Astrocyte (in vitro differentiated cells and primary cell): ENCODE data around the gene GIGYF1. TPM values are rescaled to one million over a fixed set of nuclear protein-coding genes. Genes with fewer than 3 reads are reported as not detected.

ENCODE experiments used
- DNase-seq: peaks from one replicate; pipeline ENCODE4 v3.0.0-alpha.2; 2010; ENCODE audit warnings: low read depth
- FAIRE-seq: peaks from 2 replicates; lab custom pipeline; 2011; peaks lifted over from hg19 to GRCh38; lab: Jason Lieb, UNC
- H2AFZ ChIP-seq: 2 replicates; pipeline ENCODE4 v1.6.0; 2012; ENCODE audit warnings: low read depth, low read length, inconsistent platforms
- H3K27ac ChIP-seq: 2 replicates; pipeline ENCODE4 v1.5.1; 2011; ENCODE audit warnings: low read depth, low read length, inconsistent platforms
- H3K27me3 ChIP-seq: 2 replicates; pipeline ENCODE4 v1.6.0; 2011; ENCODE audit warnings: low read length, inconsistent platforms; ENCODE audit not compliant: insufficient read depth
- H3K36me3 ChIP-seq: 2 replicates; pipeline ENCODE4 v1.5.1; 2011; ENCODE audit warnings: low read length, inconsistent platforms; ENCODE audit not compliant: insufficient read depth
- H3K4me1 ChIP-seq: 2 replicates; pipeline ENCODE4 v1.5.1; 2011; ENCODE audit warnings: low read length, inconsistent platforms; ENCODE audit not compliant: insufficient read depth
- H3K4me2 ChIP-seq: 2 replicates; pipeline ENCODE4 v1.6.0; 2012; ENCODE audit warnings: low read length, inconsistent platforms
- H3K4me3 ChIP-seq: 2 replicates; pipeline ENCODE4 v1.5.1; 2011; ENCODE audit warnings: low read depth, mild to moderate bottlenecking, low read length, inconsistent platforms; ENCODE audit not compliant: insufficient read depth
- H3K79me2 ChIP-seq: 2 replicates; pipeline ENCODE4 v1.6.0; 2012; ENCODE audit warnings: mild to moderate bottlenecking, low read length, inconsistent platforms; ENCODE audit not compliant: insufficient read depth
- H3K9ac ChIP-seq: 2 replicates; pipeline ENCODE4 v1.6.0; 2012; ENCODE audit warnings: mild to moderate bottlenecking, low read length, inconsistent platforms
- H3K9me3 ChIP-seq: 2 replicates; pipeline ENCODE4 v1.5.1; 2012; ENCODE audit warnings: low read depth, mild to moderate bottlenecking, low read length, inconsistent platforms; ENCODE audit not compliant: insufficient read depth
- H4K20me1 ChIP-seq: 2 replicates; pipeline ENCODE4 v1.6.0; 2012; ENCODE audit warnings: low read length, inconsistent platforms; ENCODE audit not compliant: insufficient read depth
- H3K27ac Mint-ChIP-seq: one replicate; pipeline ENCODE4 v1.8.0; 2021; ENCODE audit warnings: mild to moderate bottlenecking, mixed read lengths; ENCODE audit not compliant: unreplicated experiment
- H3K27me3 Mint-ChIP-seq: one replicate; pipeline ENCODE4 v1.8.0; 2021; ENCODE audit warnings: low read depth, mixed read lengths; ENCODE audit not compliant: unreplicated experiment
- H3K36me3 Mint-ChIP-seq: one replicate; pipeline ENCODE4 v1.8.0; 2021; ENCODE audit warnings: low read depth, mixed read lengths; ENCODE audit not compliant: unreplicated experiment
- H3K4me1 Mint-ChIP-seq: one replicate; pipeline ENCODE4 v1.8.0; 2021; ENCODE audit warnings: low read depth, mixed read lengths; ENCODE audit not compliant: unreplicated experiment
- H3K4me3 Mint-ChIP-seq: one replicate; pipeline ENCODE4 v1.8.0; 2021; ENCODE audit warnings: mild to moderate bottlenecking, moderate library complexity, mixed read lengths; ENCODE audit not compliant: unreplicated experiment
- H3K9me3 Mint-ChIP-seq: one replicate; pipeline ENCODE4 v1.8.0; 2021; ENCODE audit warnings: mild to moderate bottlenecking, mixed read lengths; ENCODE audit not compliant: unreplicated experiment
- CTCF ChIP-seq: IDR thresholded peaks from 2 replicates; pipeline ENCODE4 v1.5.1; 2011; ENCODE audit warnings: low read depth, mild to moderate bottlenecking, inconsistent platforms, low read length, moderate library complexity; ENCODE audit not compliant: insufficient read depth
- EZH2 ChIP-seq: IDR thresholded peaks from 2 replicates; pipeline ENCODE4 v1.6.1; 2012; ENCODE audit warnings: mild to moderate bottlenecking, low read length, inconsistent platforms; ENCODE audit not compliant: insufficient read depth
- total RNA-seq: library from RNA; stranded (reverse); gene quantifications from 2 replicates; pipeline ENCODE4 v1.2.1, GENCODE V29; 2021

Gene GIGYF1
- total RNA-seq, 1 donor from 2014 or later = 23.2 TPM

GRCh38 chr7:100696123-100696521 lies 2.1 kb upstream of the GIGYF1 start:
- peaks cover 18% of the 10 kb centered on the region for H3K4me1 ChIP-seq
- H3K4me3 Mint-ChIP-seq = peak overlapping the region; percentile 60
- H3K9ac ChIP-seq = no peak overlapping the region
- no peak for DNase-seq
- H3K4me2 ChIP-seq = no peak overlapping the region
- H2AFZ ChIP-seq = no peak overlapping the region
- no peak for TF ChIP-seq CTCF
- no peak for TF ChIP-seq EZH2
- no peak for FAIRE-seq
- peaks cover 26% of the 10 kb centered on the region for H3K79me2 ChIP-seq
- H3K9me3 Mint-ChIP-seq = no peaks in the 10 kb centered on the region
- H3K4me1 Mint-ChIP-seq = peaks cover 6% of the 10 kb centered on the region
- no peaks in the 10 kb centered on the region for H3K36me3 ChIP-seq
- no peak overlapping the region for H3K27ac Mint-ChIP-seq
- H4K20me1 ChIP-seq = peaks cover 22% of the 10 kb centered on the region
- no peak overlapping the region for H3K27ac ChIP-seq
- peaks cover 6% of the 10 kb centered on the region for H3K27me3 ChIP-seq
- H3K36me3 Mint-ChIP-seq = no peaks in the 10 kb centered on the region
- H3K9me3 ChIP-seq = no peaks in the 10 kb centered on the region
- peaks cover 9% of the 10 kb centered on the region for H3K27me3 Mint-ChIP-seq
- H3K4me3 ChIP-seq = no peak overlapping the region

GRCh38 chr7:100693312-100694097 lies 545 bp downstream of the GIGYF1 start:
- H2AFZ ChIP-seq = no peak overlapping the region
- no peak for DNase-seq
- H3K4me1 Mint-ChIP-seq = peaks cover 6% of the 10 kb centered on the region
- peaks cover 46% of the 10 kb centered on the region for H4K20me1 ChIP-seq
- H3K9me3 ChIP-seq = no peaks in the 10 kb centered on the region
- no peak for FAIRE-seq
- no peak for TF ChIP-seq EZH2
- TF ChIP-seq CTCF = no peak
- H3K4me2 ChIP-seq = peak overlapping the region; percentile 98
- no peaks in the 10 kb centered on the region for H3K27me3 ChIP-seq
- H3K9ac ChIP-seq = peak overlapping the region; percentile 87
- H3K4me1 ChIP-seq = peaks cover 20% of the 10 kb centered on the region
- peaks cover 4% of the 10 kb centered on the region for H3K27me3 Mint-ChIP-seq
- peaks cover 3% of the 10 kb centered on the region for H3K36me3 Mint-ChIP-seq
- H3K9me3 Mint-ChIP-seq = peaks cover 2% of the 10 kb centered on the region
- H3K36me3 ChIP-seq = no peaks in the 10 kb centered on the region
- peak overlapping the region; percentile 93 for H3K27ac Mint-ChIP-seq
- peak overlapping the region; percentile 97 for H3K4me3 Mint-ChIP-seq
- H3K79me2 ChIP-seq = peaks cover 50% of the 10 kb centered on the region
- H3K4me3 ChIP-seq = peak overlapping the region; percentile 78
- H3K27ac ChIP-seq = peak overlapping the region; percentile 38

GRCh38 chr7:100692578-100692961 lies 1.5 kb downstream of the GIGYF1 start:
- Histone ChIP-seq H3K4me1 (peaks cover 28% of the 10 kb centered on the region), H3K27me3 (no peaks in the 10 kb centered on the region), H3K79me2 (peaks cover 54% of the 10 kb centered on the region), H3K4me3 (peak overlapping the region; percentile 78), H3K36me3 (no peaks in the 10 kb centered on the region), H3K27ac (no peak overlapping the region), H2AFZ (no peak overlapping the region), H3K4me2 (peak overlapping the region; percentile 98), H3K9me3 (no peaks in the 10 kb centered on the region), H3K9ac (peak overlapping the region; percentile 87), H4K20me1 (peaks cover 55% of the 10 kb centered on the region)
- Mint-ChIP-seq H3K36me3 (peaks cover 5% of the 10 kb centered on the region), H3K4me3 (peak overlapping the region; percentile 97), H3K9me3 (peaks cover 2% of the 10 kb centered on the region), H3K4me1 (peaks cover 12% of the 10 kb centered on the region), H3K27me3 (peaks cover 4% of the 10 kb centered on the region), H3K27ac (peak overlapping the region; percentile 42)
- FAIRE-seq (no peak), DNase-seq (no peak)
- no peak for TF ChIP-seq EZH2
- no peak for TF ChIP-seq CTCF
